GM19025 (cell line): ENCODE results near the gene SHKBP1.
"Not testable (repeated sequence)": the region's sequence is repeated elsewhere in the genome, so short reads cannot be mapped to it uniquely, and the experiment has no call there.

Experiments used
- ATAC-seq: cut with Tn5 transposase; IDR thresholded peaks from one replicate; pipeline ENCODE4 v1.9.1; 2021; ENCODE audit warnings: mild to moderate bottlenecking, low read depth, moderate library complexity; ENCODE audit not compliant: unreplicated experiment

SHKBP1 gene

DNA sequence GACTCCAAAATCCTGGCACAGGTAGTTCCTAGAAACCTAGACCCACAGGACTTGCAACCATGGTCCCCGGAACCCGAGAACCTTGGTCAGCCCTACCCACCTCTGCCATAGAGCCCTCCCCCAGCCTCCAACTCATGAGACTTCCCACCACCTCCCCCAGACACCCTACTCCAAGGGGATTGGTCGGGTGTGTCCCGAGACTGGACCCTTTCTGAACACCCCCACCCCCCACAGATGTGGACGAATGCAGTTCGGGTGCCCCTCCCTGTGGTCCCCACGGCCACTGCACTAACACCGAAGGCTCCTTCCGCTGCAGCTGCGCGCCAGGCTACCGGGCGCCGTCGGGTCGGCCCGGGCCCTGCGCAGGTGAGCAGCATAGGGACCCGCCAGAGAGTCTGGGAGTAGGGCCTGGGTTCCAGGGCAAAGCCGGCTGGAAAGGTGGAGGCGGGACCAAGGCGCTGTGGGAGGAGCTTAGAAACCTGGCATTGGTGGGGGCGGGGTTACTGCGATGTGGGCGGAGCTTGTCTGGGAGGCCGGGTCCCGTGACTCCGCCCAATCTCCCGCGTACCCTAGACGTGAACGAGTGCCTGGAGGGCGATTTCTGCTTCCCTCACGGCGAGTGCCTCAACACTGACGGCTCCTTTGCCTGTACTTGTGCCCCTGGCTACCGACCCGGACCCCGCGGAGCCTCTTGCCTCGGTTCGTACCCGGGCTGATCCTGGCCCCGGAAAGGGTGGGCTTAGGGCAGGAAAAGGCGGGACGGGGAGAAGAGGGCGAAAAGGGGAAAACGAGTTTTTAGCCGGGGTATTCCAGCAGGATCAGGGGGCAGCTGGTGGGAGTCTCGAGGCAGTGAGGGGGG lies 36.4 kb downstream of the SHKBP1 start:
- ATAC-seq, result no peak

DNA sequence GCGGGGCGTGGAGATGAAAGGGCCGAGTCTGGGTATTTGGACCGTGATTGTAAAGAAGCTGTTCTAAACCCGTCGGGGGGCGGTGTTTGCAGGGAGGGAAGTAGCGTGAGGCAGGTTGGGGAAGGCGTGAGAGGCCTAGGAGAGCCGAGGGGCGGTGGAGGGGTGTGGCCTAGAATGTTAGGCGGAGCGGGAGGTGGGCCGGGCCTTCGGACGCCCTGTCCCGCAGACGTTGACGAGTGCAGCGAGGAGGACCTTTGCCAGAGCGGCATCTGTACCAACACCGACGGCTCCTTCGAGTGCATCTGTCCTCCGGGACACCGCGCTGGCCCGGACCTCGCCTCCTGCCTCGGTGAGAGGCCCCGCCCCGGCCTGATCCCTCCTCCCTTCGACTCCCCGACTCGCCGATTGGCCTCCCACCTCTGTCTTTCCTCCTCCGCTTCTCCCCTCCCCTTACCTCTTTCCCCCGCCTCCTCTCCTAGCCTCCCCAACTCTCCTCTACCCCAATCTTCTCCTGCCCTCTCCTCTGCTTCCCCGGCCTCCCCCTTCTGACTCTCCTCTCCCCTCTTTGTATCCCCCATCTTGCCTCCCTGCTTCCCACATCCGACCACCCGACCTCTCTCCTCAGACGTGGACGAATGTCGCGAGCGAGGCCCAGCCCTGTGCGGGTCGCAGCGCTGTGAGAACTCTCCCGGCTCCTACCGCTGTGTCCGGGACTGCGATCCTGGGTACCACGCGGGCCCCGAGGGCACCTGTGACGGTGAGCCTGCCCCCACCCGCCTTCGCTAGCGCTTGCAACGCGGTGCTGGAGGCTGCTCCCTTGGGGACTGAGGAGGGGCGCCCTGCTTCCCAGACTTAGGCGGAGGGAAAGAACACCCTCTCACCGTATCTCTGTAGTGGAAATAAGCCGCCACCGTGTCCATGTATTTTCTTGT lies 37.3 kb downstream of the SHKBP1 start:
- ATAC-seq, result peak; percentile 50

DNA sequence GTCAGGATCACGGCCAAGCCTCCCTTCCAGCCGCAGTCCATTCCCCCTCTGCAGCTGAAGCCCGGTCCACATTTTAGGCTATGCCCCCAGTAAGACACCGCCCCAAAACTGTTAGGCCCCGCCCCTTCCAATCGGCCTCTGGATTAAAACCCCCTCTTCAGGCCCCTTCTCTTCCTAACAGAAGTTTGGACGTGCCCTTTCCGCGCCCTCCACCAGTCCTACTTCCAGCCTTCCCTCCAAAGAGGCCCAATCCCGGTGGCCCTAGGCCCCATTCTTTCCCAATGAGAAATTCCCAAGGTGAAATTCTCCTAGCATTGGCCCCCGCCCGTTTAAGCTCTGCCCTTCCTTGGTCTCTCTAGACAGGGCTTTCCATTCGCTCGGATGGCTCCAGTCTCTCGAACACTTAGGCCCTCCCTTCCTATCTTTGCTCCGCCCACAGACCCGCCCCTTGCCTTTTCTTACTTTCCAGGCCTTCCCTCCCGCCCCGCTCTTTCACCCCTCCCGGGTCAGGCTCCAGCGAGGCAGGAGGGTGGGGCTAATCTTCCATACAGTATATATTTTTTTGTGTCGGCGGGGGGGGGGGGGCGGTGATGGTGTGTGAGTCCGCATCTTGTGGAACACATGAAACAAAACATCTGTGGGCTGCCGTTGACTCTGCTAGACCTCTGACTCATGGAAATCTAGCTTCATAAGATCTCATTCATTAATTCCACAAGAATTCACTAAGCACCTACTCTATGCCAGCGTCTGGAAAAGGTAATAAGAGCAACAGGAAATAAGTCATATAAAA lies 38.1 kb downstream of the SHKBP1 start:
- ATAC-seq, result no peak

DNA sequence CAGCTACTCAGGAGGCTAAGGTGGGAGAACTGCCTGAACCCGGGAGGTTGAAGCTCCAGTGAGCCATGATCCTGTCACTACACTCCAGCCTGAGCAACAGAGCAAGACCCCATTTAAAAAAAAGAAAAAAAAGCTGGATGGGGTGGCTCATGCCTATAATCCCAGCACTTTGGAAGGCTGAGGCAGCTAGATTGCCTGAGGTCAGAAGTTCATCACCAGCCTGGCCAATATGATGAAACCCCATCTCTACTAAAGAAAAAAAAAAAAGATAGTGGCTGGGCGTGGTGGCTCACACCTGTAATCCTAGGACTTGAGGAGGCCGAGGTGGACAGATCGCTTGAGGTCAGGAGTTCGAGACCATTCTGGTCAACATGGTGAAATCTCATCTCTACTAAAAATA lies 39.5 kb downstream of the SHKBP1 start:
- ATAC-seq, result no peak

DNA sequence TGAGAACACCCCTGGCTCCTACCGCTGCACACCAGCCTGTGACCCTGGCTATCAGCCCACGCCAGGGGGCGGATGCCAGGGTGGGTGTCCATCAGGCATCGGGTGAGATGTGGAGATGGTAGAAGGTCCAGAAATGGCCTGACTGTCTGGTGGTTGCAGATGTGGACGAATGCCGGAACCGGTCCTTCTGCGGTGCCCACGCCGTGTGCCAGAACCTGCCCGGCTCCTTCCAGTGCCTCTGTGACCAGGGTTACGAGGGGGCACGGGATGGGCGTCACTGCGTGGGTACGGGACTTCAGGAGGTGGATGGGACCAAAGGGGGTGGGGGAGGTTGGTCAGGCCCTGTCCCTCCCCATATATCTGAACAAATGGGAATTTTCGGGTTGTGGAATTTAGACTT lies 40.3 kb downstream of the SHKBP1 start:
- ATAC-seq, result no peak

DNA sequence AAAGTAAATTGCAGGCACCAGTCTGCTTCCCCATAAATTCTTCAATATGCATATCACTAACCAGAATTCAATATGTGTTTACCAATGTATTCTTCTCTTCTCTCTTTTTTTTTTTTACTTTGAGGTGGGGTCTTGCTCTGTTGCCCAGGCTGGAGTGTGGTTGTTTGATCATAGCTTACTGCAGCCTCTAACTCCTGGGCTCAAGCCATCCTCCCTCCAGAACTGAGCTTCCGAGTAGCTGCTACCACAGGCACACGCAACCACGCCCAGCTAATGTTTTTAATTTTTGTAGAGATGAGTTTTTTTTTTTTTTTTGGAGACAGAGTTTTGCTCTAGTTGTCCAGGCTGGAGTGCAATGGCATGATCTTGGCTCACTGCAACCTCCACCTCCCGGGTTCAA lies 41.3 kb downstream of the SHKBP1 start:
- ATAC-seq, result no peak

DNA sequence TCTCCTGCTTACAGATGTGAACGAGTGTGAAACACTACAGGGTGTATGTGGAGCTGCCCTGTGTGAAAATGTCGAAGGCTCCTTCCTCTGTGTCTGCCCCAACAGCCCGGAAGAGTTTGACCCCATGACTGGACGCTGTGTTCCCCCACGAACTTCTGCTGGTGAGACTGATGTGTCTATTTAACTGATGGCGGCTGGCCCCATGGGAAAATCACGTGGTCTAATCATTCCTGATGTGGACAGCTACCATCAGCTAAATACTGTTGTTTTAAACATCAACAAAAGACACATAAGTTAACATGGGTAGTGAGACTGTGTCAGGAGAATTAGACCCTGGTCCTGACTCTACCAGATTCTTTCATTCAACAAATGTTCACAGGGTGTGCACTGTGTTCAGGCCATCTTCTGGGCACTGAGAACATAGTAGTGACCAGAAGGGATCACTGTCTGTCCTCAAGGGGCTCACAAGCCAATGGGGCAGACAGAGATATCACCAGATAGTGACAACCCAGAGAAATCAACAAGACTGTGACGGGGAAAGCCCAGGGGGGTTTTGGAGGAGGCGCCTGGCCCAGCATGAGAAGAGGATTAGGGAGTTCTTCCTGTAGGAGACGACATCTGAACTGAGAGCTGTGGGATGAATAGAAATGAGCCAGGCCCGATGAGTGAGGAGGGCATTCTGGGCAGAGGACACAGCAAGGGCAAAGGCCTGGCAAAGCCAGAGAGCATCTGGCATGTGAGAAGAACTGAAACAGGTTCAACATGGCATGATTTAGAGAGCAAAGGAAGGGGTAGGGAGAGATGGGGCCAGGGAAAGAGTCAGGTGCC lies 42.9 kb downstream of the SHKBP1 start:
- no peak for ATAC-seq

DNA sequence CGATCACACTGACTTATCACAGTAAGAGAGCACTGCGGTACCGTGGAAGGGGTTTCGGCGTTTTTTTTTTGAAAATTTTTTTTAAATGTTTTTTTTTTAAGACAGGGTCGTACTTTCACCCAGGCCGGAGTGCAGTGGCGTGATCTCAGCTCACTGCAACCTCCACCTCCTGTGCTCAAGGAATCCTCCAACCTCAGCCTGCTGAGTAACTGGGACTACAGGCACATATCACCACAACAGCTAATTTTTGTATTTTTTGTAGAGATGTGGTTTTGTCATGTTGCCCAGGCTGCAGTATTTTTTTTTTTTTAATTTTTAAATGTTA lies 43.5 kb downstream of the SHKBP1 start:
- no peak for ATAC-seq

DNA sequence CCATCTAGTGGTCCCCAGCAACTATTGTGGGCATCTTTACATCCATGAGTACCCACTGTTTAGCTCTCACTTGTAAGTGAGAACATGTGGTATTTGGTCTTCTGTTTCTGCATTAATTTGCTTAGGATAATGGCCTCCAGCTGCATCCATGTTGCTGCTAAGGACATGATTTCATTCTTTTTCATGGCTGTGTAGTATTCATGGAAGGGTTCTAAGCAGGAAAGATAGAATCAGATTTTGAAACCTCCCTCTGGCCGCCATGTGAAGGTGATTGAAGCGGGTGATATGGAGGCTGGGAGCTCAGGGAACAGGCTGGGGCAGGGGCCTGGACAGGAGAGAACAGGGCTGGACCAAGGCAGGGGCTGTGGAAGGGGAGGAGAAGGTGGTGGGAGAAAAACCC lies 44.6 kb downstream of the SHKBP1 start:
- no peak for ATAC-seq

DNA sequence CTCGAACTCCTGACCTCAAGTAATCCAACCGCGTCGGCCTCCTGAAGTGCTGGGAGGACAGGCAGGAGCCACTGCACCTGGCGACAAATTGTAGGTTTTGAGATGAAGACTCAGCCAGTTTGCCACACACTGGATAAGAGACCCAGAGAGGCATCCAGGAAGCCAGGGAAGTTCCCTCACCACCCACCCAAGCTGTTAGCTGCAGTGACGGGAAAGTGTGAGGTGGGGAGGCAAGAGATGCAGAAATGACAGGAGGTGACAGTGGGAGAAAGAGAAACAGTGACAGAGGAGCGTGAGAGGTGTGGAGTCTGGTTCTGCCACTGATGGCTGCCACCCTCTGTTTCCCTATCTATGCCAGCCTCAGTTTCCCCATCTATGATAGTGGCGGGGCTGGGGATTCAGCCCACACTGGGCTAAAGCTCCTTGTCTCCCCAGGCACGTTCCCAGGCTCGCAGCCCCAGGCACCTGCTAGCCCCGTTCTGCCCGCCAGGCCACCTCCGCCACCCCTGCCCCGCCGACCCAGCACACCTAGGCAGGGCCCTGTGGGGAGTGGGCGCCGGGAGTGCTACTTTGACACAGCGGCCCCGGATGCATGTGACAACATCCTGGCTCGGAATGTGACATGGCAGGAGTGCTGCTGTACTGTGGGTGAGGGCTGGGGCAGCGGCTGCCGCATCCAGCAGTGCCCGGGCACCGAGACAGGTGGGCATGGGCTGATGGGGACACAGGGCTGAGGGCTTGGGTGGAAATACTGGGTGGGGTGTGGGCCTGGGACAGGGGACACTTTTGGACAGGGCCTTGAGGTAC lies 45.5 kb downstream of the SHKBP1 start:
- no peak for ATAC-seq

DNA sequence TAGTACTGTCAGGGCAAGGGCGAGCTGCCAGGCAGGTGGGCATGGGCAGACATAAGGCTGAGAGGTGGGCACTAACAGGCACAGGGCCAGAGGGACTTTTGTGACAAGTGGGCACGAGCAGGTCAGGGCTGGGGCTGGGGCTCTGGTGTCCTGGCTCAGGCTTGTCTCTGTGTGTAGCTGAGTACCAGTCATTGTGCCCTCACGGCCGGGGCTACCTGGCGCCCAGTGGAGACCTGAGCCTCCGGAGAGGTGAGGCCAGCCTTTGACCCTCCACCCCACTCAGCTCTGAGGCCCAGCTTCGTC lies 46.1 kb downstream of the SHKBP1 start:
- ATAC-seq, result no peak

DNA sequence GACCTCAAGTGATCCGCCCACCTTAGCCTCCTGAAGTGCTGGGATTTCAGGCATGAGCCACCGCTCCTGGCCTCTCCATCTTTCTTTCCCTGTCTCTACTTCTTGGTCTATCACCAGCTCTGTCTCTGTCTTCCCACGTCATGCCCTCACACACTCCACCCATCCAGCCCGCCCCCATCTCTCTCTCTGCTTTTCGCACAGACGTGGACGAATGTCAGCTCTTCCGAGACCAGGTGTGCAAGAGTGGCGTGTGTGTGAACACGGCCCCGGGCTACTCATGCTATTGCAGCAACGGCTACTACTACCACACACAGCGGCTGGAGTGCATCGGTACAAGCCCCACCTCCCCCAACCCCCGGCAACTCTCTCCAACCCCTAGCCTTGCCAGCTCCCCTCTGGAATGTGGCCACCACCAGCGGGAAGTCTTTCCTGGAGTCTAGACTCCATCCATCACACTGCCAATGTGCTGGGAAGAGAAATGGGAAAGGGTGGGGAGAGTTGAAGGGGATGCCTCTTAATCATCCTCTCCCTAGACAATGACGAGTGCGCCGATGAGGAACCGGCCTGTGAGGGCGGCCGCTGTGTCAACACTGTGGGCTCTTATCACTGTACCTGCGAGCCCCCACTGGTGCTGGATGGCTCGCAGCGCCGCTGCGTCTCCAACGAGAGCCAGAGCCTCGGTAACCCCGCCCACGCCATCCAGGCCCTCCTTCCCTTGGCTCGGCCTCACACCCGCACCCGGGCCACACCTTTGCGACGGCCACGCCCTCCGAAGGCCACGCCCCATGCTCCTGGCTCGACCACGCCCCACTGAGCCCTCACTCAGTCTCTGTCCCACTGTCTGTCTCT lies 47.0 kb downstream of the SHKBP1 start:
- ATAC-seq, result no peak

DNA sequence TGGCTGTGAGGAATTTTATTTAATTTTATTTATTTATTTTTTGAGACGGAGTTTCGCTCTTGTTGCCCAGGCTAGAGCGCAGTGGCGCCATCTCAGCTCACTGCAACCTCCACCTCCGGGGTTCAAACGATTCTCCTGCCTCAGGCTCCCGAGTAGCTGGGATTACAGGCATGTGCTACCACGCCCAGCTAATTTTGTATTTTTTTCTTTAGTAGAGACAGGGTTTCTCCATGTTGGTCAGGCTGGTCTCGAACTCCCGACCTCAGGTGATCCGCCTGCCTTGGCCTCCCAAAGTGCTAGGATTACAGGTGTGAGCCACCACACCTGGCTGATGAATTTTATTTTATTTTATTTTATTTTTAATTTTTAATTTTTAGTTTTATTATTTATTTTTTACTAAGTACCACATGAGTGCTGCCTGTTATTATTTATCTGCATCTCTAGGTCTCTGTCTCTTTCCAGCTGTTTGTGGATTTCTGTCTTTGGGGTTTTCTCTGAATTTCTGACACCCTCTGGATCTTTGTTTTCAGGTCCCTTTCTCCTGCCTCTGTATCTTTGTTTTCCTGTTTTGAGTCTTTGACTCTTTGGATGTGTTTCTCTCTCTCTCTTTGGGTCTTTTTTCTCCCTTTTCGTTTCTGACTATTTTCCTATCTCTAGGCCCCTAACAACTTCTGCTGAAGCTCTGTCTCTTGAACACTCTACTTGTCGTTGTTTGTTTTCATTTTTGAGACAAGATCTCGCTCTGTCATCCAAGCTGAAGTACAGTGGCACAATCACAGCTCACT lies 47.9 kb downstream of the SHKBP1 start:
- ATAC-seq, result not testable (repeated sequence)

DNA sequence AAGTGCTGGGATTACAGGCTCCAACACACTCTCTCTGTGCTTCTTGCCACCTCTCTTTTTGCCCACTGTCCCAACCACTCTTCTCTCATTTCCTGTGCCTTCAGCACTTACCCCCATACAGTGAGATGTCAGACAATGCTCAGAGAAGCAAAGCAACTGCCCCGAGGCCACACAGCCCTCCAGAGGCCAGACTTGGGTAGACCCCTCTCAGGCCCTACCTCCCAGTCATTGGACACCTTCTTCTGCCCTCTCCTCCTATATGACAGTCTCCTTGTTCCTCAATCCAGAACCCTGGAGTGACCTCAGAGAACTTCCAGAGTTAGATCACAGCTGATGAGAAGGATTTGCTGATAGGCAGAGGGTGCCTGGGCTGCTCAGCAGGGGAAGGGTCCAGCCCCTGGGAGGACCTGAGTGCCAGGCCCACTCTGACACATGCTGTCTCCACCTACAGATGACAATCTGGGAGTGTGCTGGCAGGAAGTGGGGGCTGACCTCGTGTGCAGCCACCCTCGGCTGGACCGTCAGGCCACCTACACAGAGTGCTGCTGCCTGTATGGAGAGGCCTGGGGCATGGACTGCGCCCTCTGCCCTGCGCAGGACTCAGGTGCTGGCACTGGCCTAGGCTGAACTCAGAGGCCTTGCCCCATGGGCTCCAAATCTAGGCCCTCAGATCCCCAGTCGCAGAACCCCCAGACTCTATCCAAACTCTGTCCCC lies 48.9 kb downstream of the SHKBP1 start:
- no peak for ATAC-seq

DNA sequence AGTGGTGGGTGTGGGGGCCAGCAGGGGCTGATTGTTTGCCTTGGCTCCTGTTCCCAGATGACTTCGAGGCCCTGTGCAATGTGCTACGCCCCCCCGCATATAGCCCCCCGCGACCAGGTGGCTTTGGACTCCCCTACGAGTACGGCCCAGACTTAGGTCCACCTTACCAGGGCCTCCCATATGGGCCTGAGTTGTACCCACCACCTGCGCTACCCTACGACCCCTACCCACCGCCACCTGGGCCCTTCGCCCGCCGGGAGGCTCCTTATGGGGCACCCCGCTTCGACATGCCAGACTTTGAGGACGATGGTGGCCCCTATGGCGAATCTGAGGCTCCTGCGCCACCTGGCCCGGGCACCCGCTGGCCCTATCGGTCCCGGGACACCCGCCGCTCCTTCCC lies 50.2 kb downstream of the SHKBP1 start:
- no peak for ATAC-seq

DNA sequence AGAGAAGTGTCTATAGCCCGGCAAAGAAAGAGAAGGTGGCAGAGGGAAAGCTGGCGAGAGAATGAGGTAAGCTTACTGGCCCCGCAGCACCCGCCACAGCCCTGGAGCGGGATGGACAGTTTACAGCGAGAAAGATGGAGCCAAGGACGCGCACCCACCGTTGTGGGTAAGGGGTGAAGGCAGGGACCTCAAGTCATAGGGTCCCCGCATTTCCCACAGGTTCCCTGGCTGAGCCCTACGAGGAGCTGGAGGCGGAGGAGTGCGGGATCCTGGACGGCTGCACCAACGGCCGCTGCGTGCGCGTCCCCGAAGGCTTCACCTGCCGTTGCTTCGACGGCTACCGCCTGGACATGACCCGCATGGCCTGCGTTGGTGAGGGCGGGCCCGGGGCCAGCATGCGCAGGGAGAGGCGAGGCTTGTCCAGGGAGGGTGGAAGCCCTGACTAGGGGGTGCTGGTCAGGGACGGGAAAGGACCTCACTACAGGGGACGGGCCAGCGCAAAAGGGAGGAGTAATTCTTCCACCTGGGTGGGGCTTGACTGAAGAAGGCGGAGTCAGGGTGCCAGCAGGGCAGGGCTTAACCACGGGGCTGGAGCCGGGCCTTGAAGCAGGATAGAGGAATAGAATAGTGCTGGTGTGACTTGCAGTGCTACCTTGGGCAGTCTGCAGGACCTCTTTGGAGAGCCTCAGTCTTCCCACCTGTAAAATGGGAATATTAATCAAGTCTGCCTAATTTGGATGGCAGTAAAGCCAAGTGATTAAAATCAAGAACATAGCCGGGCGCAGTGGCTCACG lies 51.0 kb downstream of the SHKBP1 start:
- no peak for ATAC-seq
